ENCODE results near the gene TMEM98.
"Not testable (repeated sequence)": the region's sequence is repeated elsewhere in the genome, so short reads cannot be mapped to it uniquely, and the experiment has no call there.

The TMEM98 gene

DNA sequence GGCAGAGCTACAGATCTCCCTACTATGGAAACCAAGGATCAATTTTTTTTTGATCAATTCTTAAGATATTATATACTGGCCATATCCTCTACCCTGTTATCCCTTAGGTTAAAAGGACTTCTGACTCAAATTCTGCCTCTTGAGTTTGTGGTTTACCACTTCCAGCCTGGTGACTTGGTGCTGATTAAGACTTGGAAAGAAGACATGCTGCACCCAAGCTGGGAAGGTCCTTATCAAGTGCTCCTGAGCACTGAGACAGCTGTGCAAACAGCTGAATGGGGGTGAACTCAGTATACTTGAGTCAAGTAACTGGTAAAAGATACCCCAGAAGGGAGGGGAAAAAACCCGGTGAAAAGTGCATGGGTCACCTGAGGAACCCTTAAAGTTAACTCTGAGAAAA lies 43.2 kb downstream of the TMEM98 start:
- H3K4me3 ChIP-seq (ENCODE audit: low read depth, low read length): no peak overlapping the region
- peak; percentile 19 for DNase-seq (ENCODE audit: low read depth)
- TF ChIP-seq, protein P1, sequence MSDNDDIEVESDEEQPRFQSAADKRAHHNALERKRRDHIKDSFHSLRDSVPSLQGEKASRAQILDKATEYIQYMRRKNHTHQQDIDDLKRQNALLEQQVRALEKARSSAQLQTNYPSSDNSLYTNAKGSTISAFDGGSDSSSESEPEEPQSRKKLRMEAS (IDR thresholded peaks at IDR 0.05; ENCODE audit: low read depth, low read length): no peak
- no peak for TF ChIP-seq MYC (IDR thresholded peaks at IDR 0.05; ENCODE audit: low read depth, low read length)
- no peak for TF ChIP-seq POLR2A (IDR thresholded peaks at IDR 0.05; ENCODE audit: extremely low read depth, insufficient read length)
- TF ChIP-seq, protein P2, sequence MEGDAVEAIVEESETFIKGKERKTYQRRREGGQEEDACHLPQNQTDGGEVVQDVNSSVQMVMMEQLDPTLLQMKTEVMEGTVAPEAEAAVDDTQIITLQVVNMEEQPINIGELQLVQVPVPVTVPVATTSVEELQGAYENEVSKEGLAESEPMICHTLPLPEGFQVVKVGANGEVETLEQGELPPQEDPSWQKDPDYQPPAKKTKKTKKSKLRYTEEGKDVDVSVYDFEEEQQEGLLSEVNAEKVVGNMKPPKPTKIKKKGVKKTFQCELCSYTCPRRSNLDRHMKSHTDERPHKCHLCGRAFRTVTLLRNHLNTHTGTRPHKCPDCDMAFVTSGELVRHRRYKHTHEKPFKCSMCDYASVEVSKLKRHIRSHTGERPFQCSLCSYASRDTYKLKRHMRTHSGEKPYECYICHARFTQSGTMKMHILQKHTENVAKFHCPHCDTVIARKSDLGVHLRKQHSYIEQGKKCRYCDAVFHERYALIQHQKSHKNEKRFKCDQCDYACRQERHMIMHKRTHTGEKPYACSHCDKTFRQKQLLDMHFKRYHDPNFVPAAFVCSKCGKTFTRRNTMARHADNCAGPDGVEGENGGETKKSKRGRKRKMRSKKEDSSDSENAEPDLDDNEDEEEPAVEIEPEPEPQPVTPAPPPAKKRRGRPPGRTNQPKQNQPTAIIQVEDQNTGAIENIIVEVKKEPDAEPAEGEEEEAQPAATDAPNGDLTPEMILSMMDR (IDR thresholded peaks at IDR 0.05; ENCODE audit: low read depth, low read length): no peak

DNA sequence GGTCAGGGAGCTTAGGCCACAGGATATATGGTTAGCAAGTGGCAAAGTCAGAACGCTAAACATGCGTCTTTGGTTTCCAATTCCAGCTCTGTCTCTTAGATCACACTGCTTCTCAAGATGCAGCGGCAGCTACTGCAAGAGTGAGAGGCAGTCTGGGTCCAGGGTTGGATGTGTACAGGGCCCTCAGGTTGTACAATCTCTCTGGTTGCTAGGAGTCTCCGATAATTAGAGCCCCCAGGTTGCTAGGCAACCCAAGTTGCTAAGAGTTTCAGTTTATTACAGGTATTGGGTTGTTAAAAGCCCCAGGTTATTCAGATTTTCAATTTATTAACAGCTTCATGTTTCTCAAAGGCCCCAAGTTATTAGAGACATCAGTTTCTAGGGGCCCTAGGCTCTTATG lies 48.2 kb downstream of the TMEM98 start:
- DNase-seq (ENCODE audit: low read depth): no peak
- H3K4me3 ChIP-seq (ENCODE audit: low read depth, low read length): no peak overlapping the region
- TF ChIP-seq POLR2A (IDR thresholded peaks at IDR 0.05; ENCODE audit: extremely low read depth, insufficient read length) (no peak), MYC (IDR thresholded peaks at IDR 0.05; ENCODE audit: low read depth, low read length) (no peak)
- TF ChIP-seq, protein P2 (IDR thresholded peaks at IDR 0.05; ENCODE audit: low read depth, low read length): no peak
- TF ChIP-seq, protein P1 (IDR thresholded peaks at IDR 0.05; ENCODE audit: low read depth, low read length): no peak

DNA sequence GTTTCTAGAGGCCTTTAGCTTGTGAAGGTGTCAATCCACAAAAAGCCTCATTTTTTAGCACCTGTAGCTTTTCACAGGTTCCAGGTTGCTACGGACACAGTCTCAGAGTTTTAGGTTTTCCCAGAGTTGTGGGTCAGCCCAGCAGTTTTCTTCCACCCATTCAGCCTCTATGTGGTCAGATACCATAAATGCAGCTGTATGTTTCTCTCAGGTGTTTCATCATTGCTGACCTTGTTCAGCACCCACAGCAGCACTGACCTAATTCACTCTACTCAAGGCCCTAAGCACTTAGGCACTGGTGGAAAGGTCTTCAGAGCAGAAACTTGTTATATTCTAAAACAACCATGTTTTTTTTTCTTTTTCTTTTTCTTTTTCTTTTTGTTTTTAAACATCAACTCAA lies 48.7 kb downstream of the TMEM98 start:
- TF ChIP-seq MYC (IDR thresholded peaks at IDR 0.05; ENCODE audit: low read depth, low read length): no peak
- TF ChIP-seq, protein P2 (IDR thresholded peaks at IDR 0.05; ENCODE audit: low read depth, low read length): no peak
- TF ChIP-seq, protein P1 (IDR thresholded peaks at IDR 0.05; ENCODE audit: low read depth, low read length): no peak
- no peak for TF ChIP-seq POLR2A (IDR thresholded peaks at IDR 0.05; ENCODE audit: extremely low read depth, insufficient read length)
- DNase-seq (ENCODE audit: low read depth): no peak
- no peak overlapping the region for H3K4me3 ChIP-seq (ENCODE audit: low read depth, low read length)

DNA sequence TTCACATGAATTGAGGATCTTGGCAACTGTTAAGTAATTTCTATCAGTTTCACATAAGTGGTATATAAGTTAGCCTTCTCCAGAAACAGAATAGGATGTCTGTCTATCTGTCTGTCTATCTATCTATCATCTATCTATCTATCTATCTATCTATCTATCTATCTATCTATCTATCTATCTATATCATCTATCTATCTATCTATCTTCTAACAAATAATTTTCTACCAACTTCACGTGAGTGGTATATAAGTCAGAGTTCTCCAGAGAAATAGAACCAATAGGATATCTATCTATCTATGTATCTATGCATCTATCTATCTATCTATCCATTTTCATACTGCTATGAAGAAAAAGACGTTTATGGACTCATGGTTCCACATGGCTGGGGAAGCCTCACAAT lies 52.3 kb downstream of the TMEM98 start:
- TF ChIP-seq POLR2A (IDR thresholded peaks at IDR 0.05; ENCODE audit: extremely low read depth, insufficient read length): no peak
- TF ChIP-seq MYC (IDR thresholded peaks at IDR 0.05; ENCODE audit: low read depth, low read length): no peak
- TF ChIP-seq, protein P1 (IDR thresholded peaks at IDR 0.05; ENCODE audit: low read depth, low read length): no peak
- TF ChIP-seq, protein P2 (IDR thresholded peaks at IDR 0.05; ENCODE audit: low read depth, low read length): no peak
- no peak for DNase-seq (ENCODE audit: low read depth)
- H3K4me3 ChIP-seq (ENCODE audit: low read depth, low read length): no peak overlapping the region

GRCh38 chr17:32981611-32982010 lies 53.7 kb downstream of the TMEM98 start:
- not testable (repeated sequence) for DNase-seq (ENCODE audit: low read depth); H3K4me3 ChIP-seq (ENCODE audit: low read depth, low read length)

DNA sequence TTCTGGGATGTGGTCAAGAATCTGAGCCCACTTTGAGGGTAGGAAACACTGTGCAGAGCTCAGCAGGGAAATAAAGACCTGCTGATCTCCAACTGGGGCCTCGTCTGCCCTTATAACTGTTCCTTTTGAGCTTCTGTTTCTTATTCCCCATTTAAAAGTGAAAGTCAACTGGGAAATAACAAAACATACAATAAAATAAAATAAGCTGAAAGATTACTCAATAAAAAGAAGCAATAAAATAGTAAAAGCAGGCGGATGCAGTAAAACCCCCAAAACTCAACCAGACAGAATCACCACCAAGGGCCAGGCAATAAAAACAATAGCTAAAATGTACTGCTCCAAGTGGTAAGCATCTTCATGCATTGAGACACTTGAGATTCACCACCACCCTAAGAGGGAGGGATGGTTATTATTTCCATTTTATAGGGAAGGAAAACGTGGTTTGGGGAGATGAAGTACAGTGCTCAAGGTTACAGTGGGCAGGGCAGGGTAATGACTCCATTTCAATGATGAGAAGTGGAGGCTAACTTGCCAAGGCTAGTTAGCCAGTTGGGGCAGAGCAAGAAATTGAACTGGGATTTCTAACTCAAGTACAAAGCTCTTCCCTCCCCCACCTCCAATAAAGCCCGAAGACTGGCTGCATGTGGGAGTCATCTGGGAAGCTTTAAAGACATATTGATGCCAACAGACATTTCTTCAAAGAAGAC lies 57.2 kb downstream of the TMEM98 start:
- DNase-seq (ENCODE audit: low read depth): no peak
- TF ChIP-seq POLR2A (IDR thresholded peaks at IDR 0.05; ENCODE audit: extremely low read depth, insufficient read length): no peak
- TF ChIP-seq, protein P2 (IDR thresholded peaks at IDR 0.05; ENCODE audit: low read depth, low read length): no peak
- TF ChIP-seq, protein P1 (IDR thresholded peaks at IDR 0.05; ENCODE audit: low read depth, low read length): no peak
- no peak for TF ChIP-seq MYC (IDR thresholded peaks at IDR 0.05; ENCODE audit: low read depth, low read length)
- H3K4me3 ChIP-seq (ENCODE audit: low read depth, low read length): no peak overlapping the region

- not testable (repeated sequence) for DNase-seq (ENCODE audit: low read depth); H3K4me3 ChIP-seq (ENCODE audit: low read depth, low read length)
Observed at GRCh38 chr17:32987453-32987805, 59.5 kb downstream of the TMEM98 start.

GRCh38 chr17:32987868-32988267 lies 59.9 kb downstream of the TMEM98 start:
- DNase-seq (ENCODE audit: low read depth); H3K4me3 ChIP-seq (ENCODE audit: low read depth, low read length): not testable (repeated sequence)
